Upper lobe of right lung (tissue), 1 donor: ENCODE measurements around the gene FOXO3. TPM values are rescaled to one million over a fixed set of nuclear protein-coding genes. Genes with fewer than 3 reads are reported as not detected.

Experiments
- ATAC-seq: fragments of 200-7000 bp; cut with Tn5 transposase; one replicate; pipeline ENCODE4 v1.9.1; 2020; ENCODE audit warnings: mild to moderate bottlenecking, moderate library complexity
- DNase-seq: peaks from one replicate; pipeline ENCODE4 v3.0.0-alpha.2; 2020
- H3K27ac ChIP-seq: fragments of 200-600 bp; one replicate; pipeline ENCODE4 v1.8.0; 2022
- H3K27me3 ChIP-seq: fragments of 200-600 bp; one replicate; pipeline ENCODE4 v1.8.0; 2022; ENCODE audit warnings: mild to moderate bottlenecking
- H3K36me3 ChIP-seq: fragments of 200-600 bp; one replicate; pipeline ENCODE4 v1.8.0; 2022
- H3K4me1 ChIP-seq: fragments of 200-600 bp; one replicate; pipeline ENCODE4 v1.8.0; 2022
- H3K4me3 ChIP-seq: fragments of 200-600 bp; one replicate; pipeline ENCODE4 v1.8.0; 2022; ENCODE audit warnings: mild to moderate bottlenecking
- H3K9me3 ChIP-seq: fragments of 200-600 bp; one replicate; pipeline ENCODE4 v1.8.0; 2022
- CTCF ChIP-seq: fragments of 200-600 bp; IDR thresholded peaks from one replicate; pipeline ENCODE4 v1.8.0; 2022; ENCODE audit warnings: antibody characterized with exemption
- intact Hi-C: fragments of 100-400 bp; cut with DNase I; formaldehyde crosslinking; loops from one replicate; pipeline ENCODE4 v1.11.0; 2022
- total RNA-seq: library from RNA; stranded (reverse); fragmentation: NEBNext Ultra II Directional; extraction: Animal tissue kit (Norgen Biotek cat#: 25700); gene quantifications from one replicate; pipeline ENCODE4 v1.2.1, GENCODE V29; 2021
- donor health status: DM: no; HTN: yes; CAD: no; lungs with severe emphysema.

The FOXO3 gene
- total RNA-seq, 1 donor from 2014 or later: 73.6 TPM

- H3K27me3 ChIP-seq: no peaks in the 10 kb centered on the region
- H3K4me1 ChIP-seq: peaks cover 26% of the 10 kb centered on the region
- intact Hi-C loops: no loop called here
Observed at GRCh38 chr6:108710551-108710950, 149.8 kb downstream of the FOXO3 start.

GRCh38 chr6:108711071-108711470 is 150.4 kb downstream of the FOXO3 start:
- H3K27me3 ChIP-seq: no peaks in the 10 kb centered on the region
- intact Hi-C loops: no loop called here
- H3K27ac ChIP-seq: no peak overlapping the region
- no peak for TF ChIP-seq CTCF
- no peak overlapping the region for H3K4me3 ChIP-seq
- no peaks in the 10 kb centered on the region for H3K9me3 ChIP-seq
- DNase-seq: no peak
- no peak for ATAC-seq
- no peaks in the 10 kb centered on the region for H3K36me3 ChIP-seq
- H3K4me1 ChIP-seq: peaks cover 27% of the 10 kb centered on the region

More at GRCh38 chr6:108710551-108710950, 149.8 kb downstream of the FOXO3 start:
- Histone ChIP-seq H3K36me3 (no peaks in the 10 kb centered on the region), H3K9me3 (no peaks in the 10 kb centered on the region), H3K4me3 (no peak overlapping the region), H3K27ac (no peak overlapping the region)
- DNase-seq: no peak
- no peak for TF ChIP-seq CTCF
- ATAC-seq: no peak

- Histone ChIP-seq H3K4me1 (peaks cover 27% of the 10 kb centered on the region), H3K27ac (no peak overlapping the region), H3K36me3 (no peaks in the 10 kb centered on the region), H3K9me3 (no peaks in the 10 kb centered on the region), H3K27me3 (no peaks in the 10 kb centered on the region), H3K4me3 (no peak overlapping the region)
- intact Hi-C loops: no loop called here
- ATAC-seq (no peak), DNase-seq (no peak)
- no peak for TF ChIP-seq CTCF
Observed at GRCh38 chr6:108711826-108712225, 151.1 kb downstream of the FOXO3 start.

- DNase-seq (no peak), ATAC-seq (peak; percentile 82)
- Histone ChIP-seq H3K27ac (no peak overlapping the region), H3K4me3 (no peak overlapping the region), H3K27me3 (no peaks in the 10 kb centered on the region), H3K9me3 (no peaks in the 10 kb centered on the region), H3K4me1 (peaks cover 27% of the 10 kb centered on the region), H3K36me3 (no peaks in the 10 kb centered on the region)
- intact Hi-C loops: no loop called here
- no peak for TF ChIP-seq CTCF
Observed at GRCh38 chr6:108712946-108713345, 152.2 kb downstream of the FOXO3 start.

GRCh38 chr6:108714101-108714765 is 153.5 kb downstream of the FOXO3 start:
- Histone ChIP-seq H3K4me1 (peaks cover 27% of the 10 kb centered on the region), H3K36me3 (no peaks in the 10 kb centered on the region), H3K27ac (peak overlapping the region; percentile 36), H3K9me3 (no peaks in the 10 kb centered on the region), H3K27me3 (no peaks in the 10 kb centered on the region), H3K4me3 (no peak overlapping the region)
- peak; percentile 37 for ATAC-seq
- intact Hi-C loops: no loop called here
- no peak for TF ChIP-seq CTCF
- DNase-seq: no peak
